Activated CD8-positive, alpha-beta memory T cell treated with anti-CD3 and anti-CD28 coated beads for 48 hours (primary cell): Measurements from ENCODE around the gene PKD2L1.
A peak's percentile ranks its signal among the peaks of the same experiment; 100 is the strongest.

Source experiments
- DNase-seq, 3 experiments: peaks; one replicate each; pipeline ENCODE4 v3.0.0-alpha.2; 2020; ENCODE audit warnings: low read depth in 2 of 3, low spot score in 2 of 3

The PKD2L1 gene

GRCh38 chr10:100356067-100357017 lies 26.3 kb upstream of the PKD2L1 start:
- no peak for DNase-seq

GRCh38 chr10:100355086-100355485 lies 25.1 kb upstream of the PKD2L1 start:
- no peak for DNase-seq

- DNase-seq = no peak
Measured at GRCh38 chr10:100353770-100354485, 23.9 kb upstream of the PKD2L1 start.

GRCh38 chr10:100350914-100351485 lies 21.0 kb upstream of the PKD2L1 start:
- no peak for DNase-seq

- DNase-seq = no peak
Measured at GRCh38 chr10:100349672-100350071, 19.6 kb upstream of the PKD2L1 start.

GRCh38 chr10:100349087-100349486 lies 19.1 kb upstream of the PKD2L1 start:
- no peak for DNase-seq

- no peak for DNase-seq
Measured at GRCh38 chr10:100348389-100348927, 18.4 kb upstream of the PKD2L1 start.

- DNase-seq = no peak
Measured at GRCh38 chr10:100347568-100348195, 17.7 kb upstream of the PKD2L1 start.

GRCh38 chr10:100346765-100347567 lies 16.9 kb upstream of the PKD2L1 start, which contains the start of gene SCD:
SCD (plus strand) TSS chr10:100347233; CDS start chr10:100347505, 272 bp downstream.
- DNase-seq = peak; percentile 41 to 72 (median 61)

GRCh38 chr10:100346351-100346764 lies 16.3 kb upstream of the PKD2L1 start:
- DNase-seq = peak; percentile 55 to 63 (median 58)

- DNase-seq = no peak
Measured at GRCh38 chr10:100345570-100346330, 15.7 kb upstream of the PKD2L1 start.

- no peak for DNase-seq
Measured at GRCh38 chr10:100344241-100344788, 14.3 kb upstream of the PKD2L1 start.

GRCh38 chr10:100342627-100342972 lies 12.6 kb upstream of the PKD2L1 start:
- no peak for DNase-seq

GRCh38 chr10:100341953-100342626 lies 12.1 kb upstream of the PKD2L1 start:
- peak in 1 of 3 experiments; percentile 14 for DNase-seq

- DNase-seq = no peak
Measured at GRCh38 chr10:100340948-100341847, 11.2 kb upstream of the PKD2L1 start.

GRCh38 chr10:100339236-100339635 lies 9.2 kb upstream of the PKD2L1 start:
- DNase-seq = no peak

GRCh38 chr10:100338434-100339036 lies 8.5 kb upstream of the PKD2L1 start:
- DNase-seq = peak in 2 of 3 experiments; percentile 49 to 55
